Caco-2 (cell line): Measurements from ENCODE around the gene CCDC34. TPM values are rescaled to one million over a fixed set of nuclear protein-coding genes. Genes with fewer than 3 reads are reported as not detected.

Experiments used
- BruUV-seq: library from RNA; stranded (reverse); fragments of 400-500 nt; replicated peaks from 2 replicates; lab custom pipeline; 2021; lab: Mats Ljungman, UMichigan
- CTCF ChIA-PET: fragments of 300-600 bp; sonication (Branson Sonifier 250); formaldehyde crosslinking; loops from one replicate; lab custom pipeline; 2022; ENCODE audit warnings: antibody characterized with exemption; lab: Charles Lee
- POLR2A ChIA-PET: fragments of 300-600 bp; sonication (Branson Sonifier 250); formaldehyde crosslinking; loops from one replicate; lab custom pipeline; 2022; ENCODE audit warnings: antibody characterized with exemption; lab: Charles Lee
- DNase-seq, 2 experiments: peaks; one replicate each; pipeline versions ENCODE4 v3.0.0 to v3.0.0-alpha.2; 2020 to 2022
- H3K27me3 ChIP-seq: replicated peaks from 2 replicates; pipeline ENCODE4 v1.6.0; 2011; ENCODE audit warnings: low read length; ENCODE audit not compliant: control insufficient read depth, insufficient read depth
- H3K36me3 ChIP-seq: 2 replicates; pipeline ENCODE4 v1.5.1; 2011; ENCODE audit warnings: low read length; ENCODE audit not compliant: control insufficient read depth, insufficient read depth
- H3K4me1 ChIP-seq: fragments of 250-450 bp; sonication (Bioruptor Pico); 2 replicates; pipeline ENCODE4 v1.5.1; 2020; ENCODE audit warnings: mild to moderate bottlenecking
- H3K4me3 ChIP-seq: 2 replicates; pipeline ENCODE4 v1.5.1; 2011; ENCODE audit warnings: low read depth, mild to moderate bottlenecking, control low read depth, low read length
- H3K9me3 ChIP-seq: fragments of 250-450 bp; sonication (Bioruptor Pico); 2 replicates; pipeline ENCODE4 v1.5.1; 2020; ENCODE audit warnings: mild to moderate bottlenecking, moderate library complexity
- H3K27ac Mint-ChIP-seq: one replicate; pipeline ENCODE4 v1.8.0; 2022; ENCODE audit warnings: mixed read lengths; ENCODE audit not compliant: unreplicated experiment
- H3K27me3 Mint-ChIP-seq: one replicate; pipeline ENCODE4 v1.8.0; 2022; ENCODE audit warnings: mixed read lengths; ENCODE audit not compliant: insufficient read depth, unreplicated experiment
- H3K36me3 Mint-ChIP-seq: one replicate; pipeline ENCODE4 v1.8.0; 2022; ENCODE audit warnings: mild to moderate bottlenecking, mixed read lengths; ENCODE audit not compliant: insufficient read depth, unreplicated experiment
- H3K4me1 Mint-ChIP-seq: one replicate; pipeline ENCODE4 v1.8.0; 2022; ENCODE audit warnings: low read depth, mixed read lengths; ENCODE audit not compliant: unreplicated experiment
- H3K4me3 Mint-ChIP-seq: one replicate; pipeline ENCODE4 v1.8.0; 2022; ENCODE audit warnings: mild to moderate bottlenecking, moderate library complexity, mixed read lengths; ENCODE audit not compliant: unreplicated experiment
- H3K9me3 Mint-ChIP-seq: one replicate; pipeline ENCODE4 v1.8.0; 2022; ENCODE audit warnings: mixed read lengths; ENCODE audit not compliant: unreplicated experiment
- intact Hi-C: fragments of 100-400 bp; cut with micrococcal nuclease; formaldehyde crosslinking; loops from one replicate; pipeline ENCODE4 v1.10.0; 2022; ENCODE audit not compliant: unreplicated experiment
- total RNA-seq: library from RNA; stranded (reverse); gene quantifications from 2 replicates; pipeline ENCODE4 v1.2.3, GENCODE V29; 2022
- TF ChIP-seq, protein P1 (sequence below), 2 experiments: fragments of 200-600 bp in 1 of 2; IDR thresholded peaks; 1 replicate in 1 of 2; 2 replicates in 1 of 2; pipeline versions ENCODE4 v1.5.1 to v1.8.0; 2011 to 2022; ENCODE audit warnings: antibody characterized with exemption in 1 of 2, control low read depth in 1 of 2, inconsistent platforms in 1 of 2, low read depth in 1 of 2, low read length in 1 of 2, mild to moderate bottlenecking in 1 of 2, moderate library complexity in 1 of 2; ENCODE audit not compliant: insufficient read depth in 1 of 2, severe bottlenecking in 1 of 2, unreplicated experiment in 1 of 2

CCDC34 gene
- total RNA-seq, 1 experiment from 2014 or later: 25.7 TPM

DNA sequence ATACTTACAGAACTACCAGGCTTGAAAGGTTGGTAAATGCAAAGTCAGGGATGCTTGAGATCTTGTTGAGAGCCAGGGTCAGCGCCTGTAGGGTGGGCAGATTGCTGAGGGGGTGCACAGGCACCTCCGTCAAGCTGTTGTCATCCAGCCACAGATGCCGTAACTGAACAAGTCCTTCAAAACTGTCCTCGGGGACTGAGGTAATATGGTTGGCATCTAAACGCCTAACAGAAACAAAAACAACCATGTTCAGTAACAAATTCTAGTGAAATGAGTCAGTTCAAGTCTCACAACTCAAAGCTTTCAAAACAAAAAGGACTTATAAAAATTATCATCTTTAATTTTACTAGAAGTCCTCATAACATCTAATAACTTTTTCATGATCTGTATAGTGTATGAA is 22.2 kb upstream of the CCDC34 start:
- H3K4me3 ChIP-seq: no peak overlapping the region
- intact Hi-C loops: no loop called here
- H3K36me3 Mint-ChIP-seq: peaks cover 22% of the 10 kb centered on the region
- H3K27me3 Mint-ChIP-seq: no peaks in the 10 kb centered on the region
- no peaks in the 10 kb centered on the region for H3K9me3 ChIP-seq
- no peak overlapping the region for H3K27ac Mint-ChIP-seq
- BruUV-seq: no TSS peak
- peaks cover 29% of the 10 kb centered on the region for H3K4me1 Mint-ChIP-seq
- TF ChIP-seq, protein P1, sequence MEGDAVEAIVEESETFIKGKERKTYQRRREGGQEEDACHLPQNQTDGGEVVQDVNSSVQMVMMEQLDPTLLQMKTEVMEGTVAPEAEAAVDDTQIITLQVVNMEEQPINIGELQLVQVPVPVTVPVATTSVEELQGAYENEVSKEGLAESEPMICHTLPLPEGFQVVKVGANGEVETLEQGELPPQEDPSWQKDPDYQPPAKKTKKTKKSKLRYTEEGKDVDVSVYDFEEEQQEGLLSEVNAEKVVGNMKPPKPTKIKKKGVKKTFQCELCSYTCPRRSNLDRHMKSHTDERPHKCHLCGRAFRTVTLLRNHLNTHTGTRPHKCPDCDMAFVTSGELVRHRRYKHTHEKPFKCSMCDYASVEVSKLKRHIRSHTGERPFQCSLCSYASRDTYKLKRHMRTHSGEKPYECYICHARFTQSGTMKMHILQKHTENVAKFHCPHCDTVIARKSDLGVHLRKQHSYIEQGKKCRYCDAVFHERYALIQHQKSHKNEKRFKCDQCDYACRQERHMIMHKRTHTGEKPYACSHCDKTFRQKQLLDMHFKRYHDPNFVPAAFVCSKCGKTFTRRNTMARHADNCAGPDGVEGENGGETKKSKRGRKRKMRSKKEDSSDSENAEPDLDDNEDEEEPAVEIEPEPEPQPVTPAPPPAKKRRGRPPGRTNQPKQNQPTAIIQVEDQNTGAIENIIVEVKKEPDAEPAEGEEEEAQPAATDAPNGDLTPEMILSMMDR (IDR thresholded peaks at IDR 0.05; ENCODE audit: insufficient read depth in 1 of 2, low read depth in 1 of 2, low read length in 1 of 2, severe bottlenecking in 1 of 2, unreplicated experiment in 1 of 2): no peak
- H3K4me1 ChIP-seq: peaks cover 33% of the 10 kb centered on the region
- CTCF ChIA-PET: no interaction called here
- no peak for DNase-seq
- H3K27me3 ChIP-seq: no peaks in the 10 kb centered on the region
- no peaks in the 10 kb centered on the region for H3K36me3 ChIP-seq
- no peaks in the 10 kb centered on the region for H3K9me3 Mint-ChIP-seq
- POLR2A ChIA-PET: no interaction called here
- H3K4me3 Mint-ChIP-seq: no peak overlapping the region

DNA sequence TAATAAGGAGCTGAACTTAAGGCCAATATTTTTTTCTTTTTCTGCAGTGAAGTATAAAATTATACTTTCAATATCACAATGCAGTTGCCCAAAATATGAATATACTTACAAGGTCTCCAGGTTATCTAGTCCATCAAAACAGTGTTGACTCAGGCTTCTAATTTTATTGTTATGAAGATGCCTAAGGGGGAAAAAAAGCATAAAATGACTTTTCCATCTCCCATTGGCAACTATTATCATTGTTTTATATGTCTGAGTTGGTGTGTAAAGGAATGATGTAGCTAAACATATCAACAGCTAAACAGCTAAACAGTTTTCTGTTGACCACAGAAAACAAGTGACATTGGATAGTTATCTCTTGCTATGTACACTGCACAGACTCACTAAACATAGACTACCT is 21.2 kb upstream of the CCDC34 start:
- Histone ChIP-seq H3K4me1 (peaks cover 23% of the 10 kb centered on the region), H3K36me3 (no peaks in the 10 kb centered on the region), H3K9me3 (no peaks in the 10 kb centered on the region), H3K27me3 (no peaks in the 10 kb centered on the region), H3K4me3 (no peak overlapping the region)
- H3K27ac Mint-ChIP-seq: no peak overlapping the region
- intact Hi-C loops: no loop called here
- peaks cover 24% of the 10 kb centered on the region for H3K36me3 Mint-ChIP-seq
- BruUV-seq: no TSS peak
- POLR2A ChIA-PET: no interaction called here
- CTCF ChIA-PET: no interaction called here
- no peak overlapping the region for H3K4me3 Mint-ChIP-seq
- DNase-seq: no peak
- peaks cover 34% of the 10 kb centered on the region for H3K4me1 Mint-ChIP-seq
- H3K27me3 Mint-ChIP-seq: no peaks in the 10 kb centered on the region
- no peaks in the 10 kb centered on the region for H3K9me3 Mint-ChIP-seq
- TF ChIP-seq, protein P1 (IDR thresholded peaks at IDR 0.05; ENCODE audit: insufficient read depth in 1 of 2, low read depth in 1 of 2, low read length in 1 of 2, severe bottlenecking in 1 of 2, unreplicated experiment in 1 of 2): no peak

DNA sequence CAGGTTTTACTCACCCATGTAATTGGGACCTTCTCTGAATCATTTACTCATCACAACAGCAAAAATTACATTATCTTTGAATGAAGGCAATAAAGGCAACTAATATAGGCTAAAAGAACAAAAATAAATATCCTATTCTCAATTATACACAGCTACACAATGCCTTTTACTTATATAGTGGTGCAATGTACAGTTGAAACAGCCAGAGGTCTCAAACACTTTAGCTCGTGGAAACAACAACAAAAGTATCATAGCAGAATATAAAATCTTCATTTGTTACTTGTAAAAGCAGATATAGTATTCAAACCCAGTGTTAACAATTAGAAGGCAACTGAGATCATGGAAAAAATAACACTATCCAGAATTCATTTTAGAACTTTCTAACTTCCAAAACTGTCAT is 20.6 kb upstream of the CCDC34 start:
- peaks cover 23% of the 10 kb centered on the region for H3K36me3 Mint-ChIP-seq
- POLR2A ChIA-PET: no interaction called here

More for the DNA sequence above, 20.6 kb upstream of the CCDC34 start:
- Histone ChIP-seq H3K4me1 (peaks cover 17% of the 10 kb centered on the region), H3K27me3 (no peaks in the 10 kb centered on the region), H3K4me3 (no peak overlapping the region), H3K36me3 (no peaks in the 10 kb centered on the region; the same call in 1 of the 2 replicates), H3K9me3 (no peaks in the 10 kb centered on the region)
- CTCF ChIA-PET: no interaction called here
- H3K9me3 Mint-ChIP-seq: no peaks in the 10 kb centered on the region
- no peaks in the 10 kb centered on the region for H3K27me3 Mint-ChIP-seq
- TF ChIP-seq, protein P1 (IDR thresholded peaks at IDR 0.05; ENCODE audit: insufficient read depth in 1 of 2, low read depth in 1 of 2, low read length in 1 of 2, severe bottlenecking in 1 of 2, unreplicated experiment in 1 of 2): no peak
- no TSS peak for BruUV-seq
- no peak overlapping the region for H3K4me3 Mint-ChIP-seq
- H3K27ac Mint-ChIP-seq: no peak overlapping the region
- peaks cover 36% of the 10 kb centered on the region for H3K4me1 Mint-ChIP-seq
- no peak for DNase-seq
- intact Hi-C loops: no loop called here
